K562 (cell line): Measurements from ENCODE around the gene DYNC2H1. TPM values are rescaled to one million over a fixed set of nuclear protein-coding genes. Genes with fewer than 3 reads are reported as not detected.
A peak's percentile ranks its signal among the peaks of the same experiment; 100 is the strongest.

Experiments
- ATAC-seq: fragments of 200-7000 bp; cut with Tn5 transposase; 3 replicates; pipeline ENCODE4 v1.9.1; 2020; ENCODE audit warnings: moderate library complexity
- BruUV-seq: library from RNA; stranded (reverse); fragments of 400-500 nt; replicated peaks from 2 replicates; lab custom pipeline; 2021; lab: Mats Ljungman, UMichigan
- CTCF ChIA-PET: fragments of 300-600 bp; formaldehyde crosslinking; extraction: SDS; loops from one replicate; lab custom pipeline; 2021; ENCODE audit warnings: low intra/inter-chr PET ratio; lab: Yijun Ruan, JAX
- POLR2A ChIA-PET: fragments of 300-600, 350-650 bp; sonication (Branson Sonifier 250); formaldehyde crosslinking; extraction: SDS; loops from one replicate; lab custom pipeline; 2021; ENCODE audit warnings: antibody characterized with exemption, inconsistent platforms; lab: Yijun Ruan, JAX
- DNase-seq, 4 experiments: peaks; one replicate each; pipeline versions ENCODE4 v3.0.0 to v3.0.0-alpha.2; 2011 to 2018; ENCODE audit warnings: low spot score in 3 of 4, mixed read lengths in 3 of 4; ENCODE audit errors: extremely low read depth in 1 of 4
- FAIRE-seq: peaks from 2 replicates; lab custom pipeline; 2011; peaks lifted over from hg19 to GRCh38; lab: Jason Lieb, UNC
- H2AFZ ChIP-seq: 2 replicates; pipeline ENCODE4 v1.6.0; 2011; ENCODE audit warnings: low read depth, low read length, control low read depth, inconsistent platforms
- H3K27ac ChIP-seq: fragments of 200-600 bp; 3 replicates; pipeline ENCODE4 v1.8.0; 2011; ENCODE audit warnings: low read depth, mild to moderate bottlenecking, control low read depth, inconsistent platforms, low read length, moderate library complexity, mixed read lengths; ENCODE audit errors: extremely low read depth
- H3K27me3 ChIP-seq, 2 experiments: fragments of 300-600 bp in 1 of 2; 2 replicates in 1 of 2; 3 replicates in 1 of 2; pipeline versions ENCODE4 v1.6.0 to v1.8.0; 2011; ENCODE audit warnings: inconsistent platforms in 2 of 2, low read length in 2 of 2, mild to moderate bottlenecking in 1 of 2, mixed read lengths in 1 of 2, moderate library complexity in 1 of 2; ENCODE audit not compliant: control insufficient read depth in 2 of 2, insufficient read depth in 2 of 2
- H3K36me3 ChIP-seq: fragments of 300-600 bp; 3 replicates; pipeline ENCODE4 v1.8.0; 2011; ENCODE audit warnings: mild to moderate bottlenecking, low read length, inconsistent platforms; ENCODE audit not compliant: control insufficient read depth, insufficient read depth
- H3K4me1 ChIP-seq, 2 experiments: fragments of 200-600 bp in 1 of 2; replicated peaks in 1 of 2; 2 replicates in 1 of 2; 3 replicates in 1 of 2; pipeline versions ENCODE4 v1.5.1 to v1.8.0; 2011; ENCODE audit warnings: inconsistent platforms in 2 of 2, low read length in 2 of 2, mild to moderate bottlenecking in 1 of 2, mixed read lengths in 1 of 2, moderate library complexity in 1 of 2; ENCODE audit not compliant: control insufficient read depth in 2 of 2, insufficient read depth in 2 of 2
- H3K4me2 ChIP-seq: 2 replicates; pipeline ENCODE4 v1.6.1; 2011; ENCODE audit warnings: low read length, control low read depth, inconsistent platforms, mixed read lengths; ENCODE audit not compliant: insufficient read depth
- H3K4me3 ChIP-seq: fragments of 200-600 bp; sonication (generic), shearing (Covaris generic); 2 replicates; pipeline ENCODE4 v1.5.1; 2016; ENCODE audit warnings: control low read depth, inconsistent platforms
- H3K79me2 ChIP-seq: fragments of 200-600 bp; 3 replicates; pipeline ENCODE4 v1.8.0; 2011; ENCODE audit warnings: low read length, inconsistent platforms; ENCODE audit not compliant: control insufficient read depth, insufficient read depth
- H3K9ac ChIP-seq, 2 experiments: 2 replicates each; pipeline versions ENCODE4 v1.6.0 to v1.6.1; 2011; ENCODE audit warnings: low read depth in 2 of 2, low read length in 2 of 2, control low read depth in 1 of 2, inconsistent platforms in 1 of 2, mild to moderate bottlenecking in 1 of 2, mixed read lengths in 1 of 2; ENCODE audit not compliant: insufficient read depth in 1 of 2
- H3K9me1 ChIP-seq: one replicate; pipeline ENCODE4 v1.6.0; 2011; ENCODE audit warnings: inconsistent platforms, mild to moderate bottlenecking, low read length, moderate library complexity; ENCODE audit not compliant: control insufficient read depth, insufficient read depth
- H3K9me3 ChIP-seq: replicated peaks from 2 replicates; pipeline ENCODE4 v1.5.1; 2011; ENCODE audit warnings: low read depth, low read length, inconsistent platforms; ENCODE audit not compliant: control insufficient read depth, insufficient read depth
- H4K20me1 ChIP-seq: replicated peaks from 2 replicates; pipeline ENCODE4 v1.6.1; 2011; ENCODE audit warnings: low read length, inconsistent platforms, mixed read lengths; ENCODE audit not compliant: control insufficient read depth, insufficient read depth
- C11orf30 ChIP-seq: fragments of 450-650 bp; IDR thresholded peaks from 2 replicates; pipeline ENCODE4 v1.6.1; 2016; ENCODE audit warnings: low read depth, mild to moderate bottlenecking
- CTBP1 ChIP-seq: fragments of 450-650 bp; IDR thresholded peaks from 2 replicates; pipeline ENCODE4 v1.6.1; 2016; ENCODE audit warnings: borderline replicate concordance
- MAFF ChIP-seq: IDR thresholded peaks from 2 replicates; pipeline ENCODE4 v1.6.1; 2012; ENCODE audit warnings: low read length, improper control_type of control experiment
- MAFG ChIP-seq: fragments of 450-650 bp; conservative IDR thresholded peaks from 2 replicates; pipeline ENCODE4 v1.6.1; 2016; ENCODE audit warnings: missing genetic modification characterization, missing compliant biosample characterization
- MAFK ChIP-seq: IDR thresholded peaks from 2 replicates; pipeline ENCODE4 v1.6.1; 2011; ENCODE audit warnings: low read length, improper control_type of control experiment
- SMARCB1 ChIP-seq: IDR thresholded peaks from 2 replicates; pipeline ENCODE4 v1.6.1; 2011; ENCODE audit warnings: improper control_type of control experiment, low read depth; ENCODE audit not compliant: insufficient read length
- ZNF316 ChIP-seq: fragments of 450-650 bp; IDR thresholded peaks from 2 replicates; pipeline ENCODE4 v1.6.1; 2016
- ZNF407 ChIP-seq: fragments of 450-650 bp; IDR thresholded peaks from 2 replicates; pipeline ENCODE4 v1.6.1; 2016; ENCODE audit warnings: low read depth
- WGBS: fragments of 100-300 bp; shearing (Covaris generic); methylation state at CpG from one replicate; pipeline ENCODE4 v1.1.6; 2016; ENCODE audit warnings: low coverage, mixed read lengths; ENCODE audit not compliant: insufficient coverage; ENCODE audit errors: missing lambda C conversion rate; 5-methylcytosine and 5-hydroxymethylcytosine counted together
- in situ Hi-C: fragments of 300-500 bp; cut with MboI; formaldehyde crosslinking; loops from 4 replicates; pipeline ENCODE4 v1.15.0; 2018; ENCODE audit warnings: inconsistent platforms, mixed read lengths
- intact Hi-C: fragments of 100-400 bp; cut with micrococcal nuclease; formaldehyde crosslinking; loops from 2 replicates; pipeline ENCODE4 v1.14.2; 2022
- polyA plus RNA-seq, 8 experiments: library from polyadenylated mRNA; depleted of rRNA in 4 of 8; stranded (reverse) in 5 of 8; unstranded in 3 of 8; fragments of >200 nt; fragmentation: Nextera tagmentation in 2 of 8; fragmentation: Illumina TruSeq in 1 of 8; extraction: Ambion mirVana in 2 of 8; extraction: Trizol in 1 of 8; gene quantifications; 2 replicates each; pipeline versions ENCODE4 v1.2.1 to v1.2.3, GENCODE V29; 2011 to 2014; ENCODE audit warnings: inconsistent platforms in 1 of 8, missing spikeins in 1 of 8
- total RNA-seq, 7 experiments: library from RNA; depleted of rRNA in 6 of 7; stranded (reverse); fragments of >200 nt in 6 of 7; fragmentation: Illumina TruSeq in 2 of 7; extraction: Trizol in 2 of 7; gene quantifications; 2 replicates each; pipeline versions ENCODE4 v1.2.1 to v1.2.3, GENCODE V29; 2011 to 2021; ENCODE audit warnings: low replicate concordance in 1 of 7

DYNC2H1 gene
- total and polyA plus RNA-seq, 9 of the 15 experiments (the other 6 are each of a cell fraction or from before 2014, with no cell fraction given), result 0.08 to 0.64 (median 0.20) TPM

- Histone ChIP-seq H3K9me1 (no peaks in the 10 kb centered on the region), H3K9me3 (0 out of 2 replicates have a peak, but pooled peaks cover 2% of the 10 kb centered on the region), H3K36me3 (no peaks in the 10 kb centered on the region), H3K27me3 (no peaks in the 10 kb centered on the region), H3K4me3 (no peak overlapping the region), H4K20me1 (no peaks in the 10 kb centered on the region), H3K27ac (no peak overlapping the region), H3K79me2 (no peaks in the 10 kb centered on the region), H3K4me1 (no peaks in the 10 kb centered on the region), H3K4me2 (no peak overlapping the region), H2AFZ (no peak overlapping the region), H3K9ac (no peak overlapping the region)
- in situ Hi-C loops (no loop called here), intact Hi-C loops (no loop called here)
- ChIA-PET CTCF (no interaction called here), POLR2A (no interaction called here)
- no peak for TF ChIP-seq ZNF407
- TF ChIP-seq CTBP1, result no peak
- TF ChIP-seq MAFF, result peak; percentile 59
- TF ChIP-seq SMARCB1, result no peak
- TF ChIP-seq ZNF316, result peak; percentile 64
- TF ChIP-seq MAFG, result peak; percentile 43
- TF ChIP-seq C11orf30, result peak; percentile 47; the same call in 1 of the 2 replicates
- peak; percentile 67 for TF ChIP-seq MAFK
- 2% methylated on average over 4 of the region's 4 CpGs for WGBS
- DNase-seq, result no peak
- no peak for ATAC-seq
- no TSS peak for BruUV-seq
- no peak for FAIRE-seq
Measured at GRCh38 chr11:103170865-103171264, 61.6 kb downstream of the DYNC2H1 start.
